HT1080 (cell line): ENCODE data around the gene TBC1D16. TPM values are rescaled to one million over a fixed set of nuclear protein-coding genes. Genes with fewer than 3 reads are reported as not detected.

Experiments
- DNase-seq: peaks from one replicate; pipeline ENCODE4 v3.0.0-alpha.2; 2015; ENCODE audit warnings: low read depth
- polyA plus RNA-seq, 2 experiments: library from polyadenylated mRNA; depleted of rRNA; stranded (reverse); fragments of >200 nt; gene quantifications; 2 replicates each; pipeline ENCODE4 v1.2.3, GENCODE V29; 2015
- total RNA-seq: library from RNA; depleted of rRNA; stranded (reverse); fragments of >200 nt; shearing (Covaris generic); gene quantifications from 2 replicates; pipeline ENCODE4 v1.2.3, GENCODE V29; 2014; rRNA removed

Gene TBC1D16, protein sequence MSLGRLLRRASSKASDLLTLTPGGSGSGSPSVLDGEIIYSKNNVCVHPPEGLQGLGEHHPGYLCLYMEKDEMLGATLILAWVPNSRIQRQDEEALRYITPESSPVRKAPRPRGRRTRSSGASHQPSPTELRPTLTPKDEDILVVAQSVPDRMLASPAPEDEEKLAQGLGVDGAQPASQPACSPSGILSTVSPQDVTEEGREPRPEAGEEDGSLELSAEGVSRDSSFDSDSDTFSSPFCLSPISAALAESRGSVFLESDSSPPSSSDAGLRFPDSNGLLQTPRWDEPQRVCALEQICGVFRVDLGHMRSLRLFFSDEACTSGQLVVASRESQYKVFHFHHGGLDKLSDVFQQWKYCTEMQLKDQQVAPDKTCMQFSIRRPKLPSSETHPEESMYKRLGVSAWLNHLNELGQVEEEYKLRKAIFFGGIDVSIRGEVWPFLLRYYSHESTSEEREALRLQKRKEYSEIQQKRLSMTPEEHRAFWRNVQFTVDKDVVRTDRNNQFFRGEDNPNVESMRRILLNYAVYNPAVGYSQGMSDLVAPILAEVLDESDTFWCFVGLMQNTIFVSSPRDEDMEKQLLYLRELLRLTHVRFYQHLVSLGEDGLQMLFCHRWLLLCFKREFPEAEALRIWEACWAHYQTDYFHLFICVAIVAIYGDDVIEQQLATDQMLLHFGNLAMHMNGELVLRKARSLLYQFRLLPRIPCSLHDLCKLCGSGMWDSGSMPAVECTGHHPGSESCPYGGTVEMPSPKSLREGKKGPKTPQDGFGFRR
- total RNA-seq: 24.1 and 24.4 TPM in 2 replicates
- 10.9 and 13.3 TPM in 2 replicates for polyA plus RNA-seq (2015; cell fraction: cytosol; rRNA removed)
- polyA plus RNA-seq (2015; cell fraction: nucleus; rRNA removed): 13.1 and 13.4 TPM in 2 replicates

DNA sequence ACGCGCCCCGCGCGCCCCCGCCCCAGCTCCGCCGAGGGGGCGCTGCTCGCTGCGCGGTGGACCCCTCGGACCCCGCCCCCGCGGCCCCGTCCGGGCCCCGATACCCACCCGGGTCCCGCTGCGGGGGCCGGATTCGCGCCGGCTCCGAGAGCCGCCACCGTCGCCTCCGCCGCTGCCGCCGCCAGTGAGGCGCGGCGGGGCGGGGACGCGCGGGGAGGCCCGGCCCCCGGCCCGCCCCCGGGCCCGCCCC is at the start of gene TBC1D16:
Gene TBC1D16 (minus strand): TSS at position 186 of the 250 bp plus-strand sequence. CDS start 22,325 bp downstream, outside the sequence.
- no peak for DNase-seq

DNA sequence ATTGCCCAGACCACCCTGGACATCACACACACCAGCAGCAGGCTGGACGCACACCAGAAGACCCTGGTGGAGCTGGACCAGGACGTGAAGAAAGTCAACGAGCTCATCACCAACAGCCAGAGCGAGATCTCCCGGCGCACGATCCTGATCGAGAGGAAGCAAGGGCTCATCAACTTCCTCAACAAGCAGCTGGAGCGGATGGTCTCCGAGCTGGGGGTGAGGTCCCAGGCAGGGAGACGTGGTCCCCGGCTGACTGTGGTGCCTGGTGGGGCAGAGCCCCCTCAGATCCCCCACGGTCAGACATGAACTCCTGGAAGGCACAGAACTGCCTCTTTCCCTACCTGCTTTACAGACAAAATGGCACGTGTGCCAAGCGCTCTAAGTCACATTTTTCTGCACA is 49.1 kb upstream of the TBC1D16 start:
- DNase-seq: no peak

DNA sequence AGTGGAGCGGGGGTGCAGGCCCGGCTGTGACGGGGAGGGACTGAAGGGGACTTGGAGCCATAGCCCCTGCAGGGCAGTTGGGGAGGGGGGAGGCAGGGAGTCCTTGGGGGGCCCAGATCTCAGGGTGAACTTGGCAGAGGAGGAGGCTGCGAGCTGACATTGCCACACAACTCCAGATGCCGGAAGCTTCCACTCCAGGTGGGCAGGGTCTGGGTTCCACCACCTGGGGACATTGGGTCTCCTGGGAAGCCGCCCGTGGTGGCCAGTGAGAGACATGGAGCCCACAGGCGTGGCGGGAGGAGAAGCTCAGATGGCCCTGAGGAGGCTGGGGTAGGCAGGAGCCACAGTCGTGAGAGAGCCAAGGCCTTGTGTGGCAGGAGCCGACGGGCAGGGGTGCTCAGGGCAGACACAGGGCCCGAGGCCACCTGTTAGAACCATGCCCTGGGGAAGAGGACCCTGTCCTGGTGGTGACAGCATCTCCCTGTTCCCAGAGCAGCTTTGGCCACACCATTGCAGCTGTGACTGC is 47.5 kb upstream of the TBC1D16 start:
- DNase-seq: no peak

DNA sequence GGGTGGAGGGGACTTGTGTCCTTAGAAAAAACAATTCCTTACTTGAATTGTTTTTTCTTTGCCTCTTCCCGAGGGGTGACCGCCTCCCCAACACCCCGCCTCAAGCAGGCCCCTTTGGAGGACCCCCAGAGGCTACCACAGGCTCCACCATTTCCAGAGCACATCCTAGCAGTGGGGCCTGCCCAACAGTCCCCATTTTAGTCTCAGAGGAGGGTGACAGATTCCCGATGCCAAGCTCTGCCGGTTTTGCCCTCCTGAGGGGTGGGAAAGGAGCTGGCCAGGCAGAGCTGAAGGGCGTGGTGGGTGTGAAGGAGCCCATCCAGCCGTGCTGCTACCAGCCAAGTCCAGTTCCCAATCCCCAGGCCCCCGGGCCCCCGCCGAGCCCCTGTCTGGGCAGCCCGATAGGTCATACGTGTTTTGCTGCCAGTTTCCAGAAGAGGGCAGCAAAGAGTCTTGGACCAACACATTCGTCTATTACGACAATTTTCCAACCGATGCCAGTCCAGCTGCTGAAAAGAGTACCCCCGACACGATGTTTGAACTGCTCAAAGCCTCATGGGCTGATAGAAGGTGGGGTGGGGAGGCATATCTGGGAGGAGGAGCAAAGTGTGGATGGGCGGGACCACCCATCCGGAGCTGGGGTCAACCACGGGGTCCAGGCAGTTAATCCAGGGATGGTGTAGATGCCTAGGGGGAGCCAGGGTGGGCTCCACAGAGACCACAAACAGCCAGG is 46.9 kb upstream of the TBC1D16 start:
- DNase-seq: peak; percentile 43

DNA sequence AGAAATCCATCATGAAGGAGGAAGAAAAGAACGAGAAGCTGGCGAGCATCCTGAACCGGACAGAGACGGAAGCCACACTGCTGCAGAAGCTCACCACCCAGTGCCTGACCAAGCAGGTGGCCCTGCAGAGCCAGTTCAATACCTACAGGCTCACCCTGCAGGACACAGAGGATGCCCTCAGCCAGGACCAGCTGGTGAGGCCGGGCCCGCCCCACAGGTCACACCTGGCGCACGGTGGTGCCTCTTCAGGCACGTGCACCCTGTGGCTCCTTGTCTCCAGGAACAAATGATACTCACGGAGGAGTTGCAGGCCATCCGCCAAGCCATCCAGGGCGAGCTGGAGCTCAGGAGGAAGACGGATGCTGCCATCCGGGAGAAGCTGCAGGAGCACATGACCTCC is 45.9 kb upstream of the TBC1D16 start:
- DNase-seq: no peak

DNA sequence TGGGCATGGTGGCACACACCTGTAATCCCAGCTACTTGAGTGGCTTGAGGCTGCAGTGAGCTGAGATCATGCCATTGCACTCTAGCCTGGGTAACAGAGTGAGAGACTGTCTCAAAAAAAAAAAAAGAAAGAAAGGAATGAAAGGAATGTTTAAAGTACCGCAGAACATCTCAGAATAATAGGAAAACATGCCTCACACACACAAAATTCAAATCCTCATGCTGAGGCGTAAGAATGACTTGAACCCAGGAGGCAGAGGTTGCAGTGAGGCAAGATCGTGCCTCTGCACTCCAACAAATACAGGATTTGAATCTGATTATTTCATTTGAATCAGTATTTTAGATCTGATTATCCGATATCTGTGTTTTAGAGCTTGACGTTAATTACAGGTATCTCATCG is 44.4 kb upstream of the TBC1D16 start:
- DNase-seq: peak; percentile 13

DNA sequence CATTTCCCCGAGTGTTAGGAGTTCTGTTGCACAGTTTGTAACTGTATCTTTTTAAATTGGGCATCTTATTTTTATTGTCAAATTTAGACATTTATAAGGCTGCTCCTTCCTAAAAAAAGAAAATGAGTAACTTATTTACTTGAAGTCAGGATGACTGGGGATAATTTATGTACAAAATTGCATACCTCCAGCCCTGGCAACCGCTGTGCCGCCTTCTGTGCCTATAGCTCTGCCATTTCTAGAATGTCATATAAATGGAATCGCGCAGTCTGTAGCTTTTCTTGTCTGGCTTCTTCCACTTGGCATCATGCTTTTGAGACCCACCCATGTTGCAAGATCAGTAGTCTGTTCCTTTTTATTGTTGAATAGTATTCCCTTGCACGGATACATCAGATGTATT is 36.7 kb upstream of the TBC1D16 start:
- DNase-seq: no peak

DNA sequence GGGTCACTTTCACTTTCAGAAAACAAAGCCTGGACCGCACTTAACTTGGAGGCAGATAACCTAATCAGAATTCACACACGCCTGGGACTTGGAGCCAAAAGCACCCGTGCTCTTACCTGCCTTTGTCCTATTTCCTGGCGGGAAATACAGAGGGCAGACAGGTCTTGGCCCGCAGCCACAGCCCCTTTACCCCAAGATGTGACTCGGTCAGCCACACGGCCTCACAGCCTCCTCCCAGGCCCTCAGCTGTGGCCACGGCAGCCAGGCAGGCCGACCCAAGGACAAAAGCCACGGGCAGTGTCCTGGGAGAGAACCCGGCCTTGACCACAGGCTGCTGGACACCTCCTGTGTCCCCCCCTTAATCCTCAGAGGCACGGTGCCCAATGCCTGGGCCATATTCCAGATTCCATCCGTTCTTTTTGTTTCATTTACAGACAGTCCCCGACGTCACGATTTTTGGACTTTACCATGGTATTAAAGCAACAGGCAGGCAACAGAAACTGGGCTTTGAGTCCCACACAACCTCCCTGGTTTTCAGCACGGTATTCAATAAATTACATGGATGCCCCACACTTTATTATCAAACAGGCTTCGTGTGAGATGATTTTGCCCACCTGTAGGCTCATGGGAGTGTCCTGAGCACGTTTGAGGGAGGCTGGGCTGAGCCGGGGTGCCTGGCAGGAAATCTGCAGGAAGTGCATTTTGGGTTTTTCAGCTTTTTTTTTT is 35.6 kb upstream of the TBC1D16 start:
- DNase-seq: no peak

DNA sequence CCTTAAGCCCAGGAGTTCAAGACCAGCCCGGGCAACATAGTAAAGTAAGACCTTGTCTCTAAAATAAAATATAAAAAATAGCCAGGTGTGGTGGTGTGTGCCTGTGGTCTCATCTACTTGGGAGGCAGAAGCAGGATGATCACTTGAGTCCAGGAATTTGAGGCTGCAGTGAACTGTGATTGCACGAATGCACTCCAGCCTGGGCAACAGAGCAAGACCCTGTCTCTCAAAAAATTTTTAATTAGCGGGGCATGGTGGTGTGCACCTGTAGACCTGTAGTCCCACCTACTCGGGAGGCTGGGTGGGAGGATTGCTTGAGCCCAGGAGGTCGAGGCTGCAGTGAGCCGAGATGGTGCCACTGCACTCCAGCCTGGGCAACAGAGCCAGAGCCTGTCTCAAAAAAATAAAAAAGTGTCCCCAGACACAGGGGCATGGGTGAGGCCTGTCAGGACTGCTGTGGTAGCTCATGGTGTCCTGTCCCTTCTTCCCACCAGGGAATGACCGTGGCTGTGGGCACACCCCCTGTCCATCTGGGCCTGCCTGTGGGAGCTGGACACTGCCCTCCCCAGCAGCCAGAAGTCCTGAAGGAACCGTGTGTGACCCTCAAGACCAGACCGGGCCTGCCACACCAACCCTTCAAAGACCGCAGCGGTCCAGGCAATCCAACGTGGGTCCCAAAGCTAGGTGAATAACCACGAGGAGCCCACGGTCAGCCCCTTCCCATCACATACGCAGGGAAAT is 34.9 kb upstream of the TBC1D16 start:
- no peak for DNase-seq

DNA sequence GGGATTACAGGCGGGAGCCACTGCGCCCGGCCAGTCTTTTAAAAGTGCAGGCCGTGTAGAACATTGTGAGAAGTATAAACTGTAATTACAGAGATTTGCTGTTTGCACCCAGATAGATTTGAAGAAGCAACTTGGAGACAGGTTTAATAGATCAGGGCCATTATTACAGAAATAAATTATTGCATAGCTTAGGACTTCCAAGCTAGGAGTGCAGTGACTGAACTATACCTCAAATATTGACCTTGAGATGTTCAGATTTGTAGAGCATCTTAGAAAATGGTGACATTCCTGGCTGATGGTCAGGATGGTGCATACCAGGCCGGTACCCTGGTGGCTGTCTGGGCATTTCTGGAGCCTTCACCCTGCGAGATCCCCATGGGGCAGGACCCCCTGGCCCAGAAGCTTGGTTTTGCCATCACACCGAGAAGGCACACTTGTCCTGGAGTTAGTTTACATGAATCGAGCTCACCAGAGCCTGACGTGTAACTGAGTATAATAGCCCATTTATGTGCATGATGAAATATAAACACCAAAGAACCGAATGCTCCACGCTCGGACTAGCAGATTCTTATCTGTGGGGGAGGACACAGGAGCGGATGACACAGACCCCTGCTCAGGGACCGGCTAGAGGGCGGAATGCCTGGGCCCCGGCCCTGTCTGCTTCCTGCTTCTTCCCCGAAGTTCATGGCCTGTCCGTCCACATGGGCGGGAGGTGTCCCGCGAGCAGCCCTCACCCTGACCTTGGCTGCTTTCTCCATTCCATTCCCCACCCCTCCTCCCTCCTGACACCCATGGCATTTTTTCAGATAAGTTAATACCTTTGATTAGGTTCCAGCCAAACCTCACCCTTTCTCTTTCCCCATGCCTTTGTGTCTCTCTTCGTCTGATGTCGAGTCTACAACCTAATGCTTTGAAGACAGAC is 32.9 kb upstream of the TBC1D16 start:
- no peak for DNase-seq

DNA sequence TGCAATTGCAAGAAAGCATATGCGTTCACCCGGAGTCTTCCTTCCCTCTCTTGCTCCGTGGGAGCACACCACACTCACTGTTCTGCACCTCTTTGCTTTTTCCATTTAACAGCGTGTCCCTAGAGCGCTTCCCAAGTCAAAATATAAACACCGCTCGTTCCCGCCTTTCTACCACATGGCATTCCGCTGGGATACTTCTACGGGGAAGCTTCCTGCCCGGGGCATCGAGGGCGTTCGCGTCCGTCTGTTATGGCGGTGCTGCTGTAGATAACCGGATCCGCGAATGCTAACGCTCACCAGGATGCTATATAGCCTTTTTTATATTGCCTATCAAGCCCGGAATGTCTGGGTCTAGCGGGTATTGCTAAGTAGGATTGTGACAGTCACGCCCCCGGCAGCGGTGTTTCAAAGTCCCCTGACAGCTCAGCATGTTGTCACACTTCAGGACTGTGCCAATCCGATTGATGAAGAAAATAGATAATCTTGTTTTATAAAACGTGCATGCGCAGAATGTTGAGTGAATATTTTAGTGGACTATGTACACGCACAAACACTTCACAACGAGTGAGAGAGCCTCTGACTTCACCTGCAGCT is 31.8 kb upstream of the TBC1D16 start:
- DNase-seq: no peak

DNA sequence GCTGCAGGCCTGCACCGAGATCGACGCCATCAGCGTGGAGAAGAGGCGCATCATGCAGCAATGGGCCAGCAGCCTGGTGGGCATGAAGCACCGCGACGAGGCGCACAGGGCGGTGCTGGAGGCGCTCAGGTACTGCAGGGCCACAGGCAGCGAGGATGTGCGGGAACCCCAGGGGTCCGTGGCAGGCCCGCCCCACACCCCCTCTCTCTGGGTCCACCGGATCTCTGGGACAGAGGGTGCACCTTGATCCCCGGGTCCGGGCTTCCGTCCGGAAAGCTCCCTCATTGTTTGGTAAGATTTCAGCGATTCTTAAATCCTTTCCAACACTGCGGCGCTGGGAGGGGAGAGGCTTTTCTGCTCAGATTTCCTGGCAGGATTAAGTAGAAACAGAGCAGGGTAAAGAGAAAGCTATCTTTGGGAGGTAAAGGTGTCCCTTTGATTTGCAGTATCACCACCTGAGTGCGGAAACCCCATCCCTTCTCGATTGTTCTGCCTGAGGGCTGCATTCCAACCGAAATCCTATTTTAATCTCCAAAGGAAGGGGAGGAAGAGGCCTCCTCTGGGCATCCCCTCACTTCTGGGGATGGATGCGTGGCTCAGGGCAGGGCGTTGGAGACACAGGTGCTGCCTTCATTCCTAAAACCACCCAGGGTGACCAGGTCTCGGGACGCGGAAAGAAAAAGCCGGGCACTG is 30.0 kb upstream of the TBC1D16 start:
- DNase-seq: no peak

DNA sequence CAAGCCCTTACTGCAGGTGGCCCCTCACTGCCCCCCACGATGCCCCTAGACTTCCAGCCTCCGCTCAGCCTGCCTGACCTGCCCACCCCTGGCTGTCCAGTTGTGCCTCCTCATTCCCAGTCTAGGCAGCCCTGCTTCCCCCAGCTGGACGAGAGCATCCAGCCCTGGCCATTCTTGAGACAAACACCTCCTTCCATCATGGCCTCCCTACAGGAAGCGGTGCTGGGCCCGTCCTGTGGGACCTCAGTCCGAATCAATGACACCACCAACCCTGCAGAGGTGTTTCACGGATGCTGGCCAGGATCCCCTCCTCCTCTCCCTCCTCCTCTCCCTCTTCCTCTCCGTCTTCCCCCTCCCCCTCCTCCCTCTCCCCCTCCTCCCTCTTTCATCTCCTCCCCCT is 29.0 kb upstream of the TBC1D16 start:
- no peak for DNase-seq

DNA sequence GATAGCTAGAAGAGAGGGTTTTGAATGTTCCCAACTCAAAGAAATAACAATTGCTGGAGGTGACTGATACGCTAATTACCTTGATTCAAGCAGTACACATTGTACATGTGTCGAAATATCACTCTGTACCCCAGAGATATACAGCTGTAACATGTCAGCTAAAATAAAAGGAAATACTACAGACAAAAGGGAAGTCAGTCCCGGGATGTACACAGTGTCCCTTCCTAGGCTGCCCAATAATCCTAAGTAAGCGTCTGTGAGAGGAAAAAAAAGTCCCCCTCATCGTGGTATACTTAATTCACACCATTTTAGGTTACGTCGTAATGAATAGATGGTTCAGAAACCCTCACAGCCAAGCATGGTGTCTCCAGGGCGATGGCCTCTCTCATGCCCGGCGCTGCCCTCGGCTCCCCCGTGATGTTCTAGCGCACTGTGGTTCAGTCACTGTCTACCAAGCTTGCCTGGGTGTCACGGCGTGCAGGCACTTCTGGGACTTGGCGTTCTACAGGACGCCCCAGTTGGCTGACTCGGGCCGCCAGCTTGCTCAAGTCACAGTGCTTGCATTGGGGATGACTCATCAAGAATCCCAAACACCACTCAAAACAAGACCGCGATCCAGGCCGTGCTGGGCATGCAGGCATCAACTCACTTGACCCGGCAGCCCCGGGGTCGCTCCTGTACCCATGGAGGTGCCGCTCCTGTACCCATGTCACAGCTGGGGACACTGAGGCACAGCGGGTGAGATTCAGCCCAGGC is 28.3 kb upstream of the TBC1D16 start:
- DNase-seq: peak; percentile 63

DNA sequence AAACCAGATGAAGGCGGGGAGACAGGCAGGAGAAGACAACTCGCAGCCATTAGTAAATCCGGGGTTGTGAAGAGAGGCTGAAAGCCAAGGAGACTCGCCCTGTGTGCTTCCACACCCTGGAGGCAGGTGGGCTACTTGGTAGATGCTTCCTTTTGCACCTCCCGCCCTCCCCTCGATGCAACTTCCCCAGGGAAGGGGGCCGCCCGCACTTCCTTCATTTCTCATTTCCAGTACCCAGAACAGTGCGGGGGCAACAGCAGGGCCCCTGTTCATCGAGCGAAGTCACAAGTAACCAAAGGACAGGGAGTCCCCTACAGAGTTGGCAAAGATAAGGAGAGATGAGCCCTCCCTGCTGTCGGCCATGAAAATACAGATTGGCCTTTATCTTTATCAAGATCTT is 25.7 kb upstream of the TBC1D16 start:
- no peak for DNase-seq

DNA sequence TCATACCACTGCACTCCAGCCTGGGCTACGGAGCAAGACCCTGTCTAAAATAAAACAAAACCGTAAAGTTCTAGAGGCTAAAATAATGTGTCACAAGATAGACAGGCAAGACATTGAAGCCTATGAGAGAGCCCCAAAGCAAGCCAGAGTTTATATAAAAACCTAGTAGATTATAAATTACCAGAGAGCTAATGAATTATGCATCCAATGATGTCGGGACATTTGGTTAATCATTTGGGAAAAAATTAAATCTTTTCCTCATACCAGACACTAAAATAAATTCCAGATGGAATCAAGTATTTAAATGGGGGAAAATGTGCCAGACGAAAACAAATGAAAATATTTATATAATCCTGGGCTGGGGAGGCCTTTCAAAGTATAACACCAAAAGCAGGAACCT is 25.0 kb upstream of the TBC1D16 start:
- no peak for DNase-seq

DNA sequence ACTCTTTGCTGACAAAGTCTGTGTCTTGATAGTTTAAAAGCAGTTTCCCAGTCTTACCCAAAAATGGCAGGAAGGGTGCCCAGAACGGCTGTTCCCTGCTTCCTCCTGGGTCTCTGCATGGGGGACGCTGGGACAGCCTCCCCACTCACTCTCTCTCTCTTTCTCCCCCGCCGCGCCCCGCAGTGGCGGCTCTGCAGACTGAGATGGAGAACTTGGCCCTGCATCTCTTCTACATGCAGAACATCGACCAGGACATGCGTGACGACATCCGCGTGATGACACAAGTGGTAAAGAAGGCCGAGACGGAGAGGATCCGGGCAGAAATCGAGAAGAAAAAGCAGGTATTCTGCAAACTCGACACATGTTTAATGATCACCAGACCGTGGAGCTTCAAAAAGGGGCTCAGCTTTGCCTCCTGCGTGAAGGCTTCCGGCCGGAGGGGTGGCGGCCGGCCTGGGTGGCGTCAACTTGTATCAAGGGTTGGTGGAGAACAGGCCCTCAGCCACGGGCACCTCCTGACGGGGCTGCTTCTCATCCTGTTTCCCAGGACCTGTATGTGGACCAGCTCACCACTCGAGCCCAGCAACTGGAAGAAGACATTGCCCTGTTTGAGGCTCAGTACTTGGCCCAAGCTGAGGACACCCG is 22.8 kb upstream of the TBC1D16 start:
- DNase-seq: no peak
